GM12874 (cell line): ENCODE measurements around the gene FUT8.

Source experiments
- CTCF ChIP-seq: IDR thresholded peaks from 2 replicates; pipeline ENCODE4 v1.5.1; 2011; ENCODE audit warnings: low read depth, mild to moderate bottlenecking, control low read depth, low read length, moderate library complexity; ENCODE audit not compliant: insufficient read depth

FUT8 gene

GRCh38 chr14:65745396-65746190 is 333.1 kb downstream of the FUT8 start:
- no peak for TF ChIP-seq CTCF

DNA sequence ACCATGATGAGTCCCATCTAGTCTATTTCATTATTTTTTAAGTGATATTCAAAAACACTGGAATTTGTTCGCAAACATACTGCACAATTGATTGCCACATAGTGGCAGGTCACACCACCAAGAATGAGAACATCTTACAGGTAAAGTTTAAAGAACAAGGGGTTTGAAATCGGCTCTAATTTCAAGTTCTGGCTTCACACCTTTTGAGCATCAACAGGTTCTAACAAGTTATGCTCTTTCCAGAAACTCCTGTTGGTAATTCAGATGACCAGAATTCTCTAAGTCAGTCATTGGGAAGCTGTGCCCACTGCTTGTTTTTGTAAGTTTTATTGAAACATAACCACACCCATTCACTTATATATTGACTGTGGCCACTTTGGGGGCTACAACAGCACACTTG is 336.3 kb downstream of the FUT8 start:
- no peak for TF ChIP-seq CTCF

DNA sequence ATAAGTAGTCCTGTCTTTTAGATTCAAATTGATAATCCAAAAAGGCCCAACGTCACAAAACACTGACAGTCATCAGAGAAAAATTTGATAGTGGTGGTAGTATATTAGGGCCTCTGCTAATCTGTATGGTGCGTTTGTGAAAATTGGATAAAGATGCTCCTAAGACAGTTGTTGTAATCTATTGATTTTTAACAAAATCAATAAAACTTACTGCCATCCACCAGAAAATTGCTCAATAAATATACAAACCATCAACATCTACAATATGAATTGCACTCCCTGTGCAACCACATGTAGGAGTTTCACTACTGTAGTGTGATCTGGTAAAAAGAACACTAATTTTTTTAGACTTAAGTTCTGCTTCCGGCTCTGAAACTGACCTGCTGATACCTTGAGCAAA is 336.8 kb downstream of the FUT8 start:
- TF ChIP-seq CTCF: no peak

GRCh38 chr14:65750906-65751305 is 338.4 kb downstream of the FUT8 start:
- no peak for TF ChIP-seq CTCF

- TF ChIP-seq CTCF: no peak
These were observed 339.0 kb downstream of the FUT8 start for GRCh38 chr14:65751510-65751909.

DNA sequence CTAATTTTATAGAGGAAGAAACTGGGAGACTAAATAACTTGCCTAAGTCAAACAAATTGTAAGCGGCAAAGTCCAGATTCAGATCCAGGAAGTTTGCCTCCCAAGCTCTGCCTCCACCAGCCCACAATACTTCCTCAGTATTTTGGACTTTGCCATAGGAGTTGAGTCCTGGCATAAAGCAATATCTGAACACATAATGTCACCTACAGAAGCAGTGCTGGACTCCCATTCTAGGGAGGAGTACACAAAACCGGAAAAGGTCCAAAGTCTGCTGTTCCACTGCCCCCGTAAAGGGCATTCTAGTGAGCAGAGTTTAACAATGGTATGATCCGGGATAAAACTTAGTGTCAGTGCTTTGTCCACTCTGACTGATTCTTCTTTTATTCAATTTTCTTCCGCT is 340.5 kb downstream of the FUT8 start:
- TF ChIP-seq CTCF: no peak

GRCh38 chr14:65755331-65755730 is 342.8 kb downstream of the FUT8 start:
- TF ChIP-seq CTCF: no peak
